HK-2 (cell line): ENCODE data around the gene EDIL3.

Experiments used
- DNase-seq: peaks from one replicate; pipeline ENCODE4 v3.0.0-alpha.2; 2018; ENCODE audit not compliant: unreplicated experiment

The EDIL3 gene, protein sequence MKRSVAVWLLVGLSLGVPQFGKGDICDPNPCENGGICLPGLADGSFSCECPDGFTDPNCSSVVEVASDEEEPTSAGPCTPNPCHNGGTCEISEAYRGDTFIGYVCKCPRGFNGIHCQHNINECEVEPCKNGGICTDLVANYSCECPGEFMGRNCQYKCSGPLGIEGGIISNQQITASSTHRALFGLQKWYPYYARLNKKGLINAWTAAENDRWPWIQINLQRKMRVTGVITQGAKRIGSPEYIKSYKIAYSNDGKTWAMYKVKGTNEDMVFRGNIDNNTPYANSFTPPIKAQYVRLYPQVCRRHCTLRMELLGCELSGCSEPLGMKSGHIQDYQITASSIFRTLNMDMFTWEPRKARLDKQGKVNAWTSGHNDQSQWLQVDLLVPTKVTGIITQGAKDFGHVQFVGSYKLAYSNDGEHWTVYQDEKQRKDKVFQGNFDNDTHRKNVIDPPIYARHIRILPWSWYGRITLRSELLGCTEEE

DNA sequence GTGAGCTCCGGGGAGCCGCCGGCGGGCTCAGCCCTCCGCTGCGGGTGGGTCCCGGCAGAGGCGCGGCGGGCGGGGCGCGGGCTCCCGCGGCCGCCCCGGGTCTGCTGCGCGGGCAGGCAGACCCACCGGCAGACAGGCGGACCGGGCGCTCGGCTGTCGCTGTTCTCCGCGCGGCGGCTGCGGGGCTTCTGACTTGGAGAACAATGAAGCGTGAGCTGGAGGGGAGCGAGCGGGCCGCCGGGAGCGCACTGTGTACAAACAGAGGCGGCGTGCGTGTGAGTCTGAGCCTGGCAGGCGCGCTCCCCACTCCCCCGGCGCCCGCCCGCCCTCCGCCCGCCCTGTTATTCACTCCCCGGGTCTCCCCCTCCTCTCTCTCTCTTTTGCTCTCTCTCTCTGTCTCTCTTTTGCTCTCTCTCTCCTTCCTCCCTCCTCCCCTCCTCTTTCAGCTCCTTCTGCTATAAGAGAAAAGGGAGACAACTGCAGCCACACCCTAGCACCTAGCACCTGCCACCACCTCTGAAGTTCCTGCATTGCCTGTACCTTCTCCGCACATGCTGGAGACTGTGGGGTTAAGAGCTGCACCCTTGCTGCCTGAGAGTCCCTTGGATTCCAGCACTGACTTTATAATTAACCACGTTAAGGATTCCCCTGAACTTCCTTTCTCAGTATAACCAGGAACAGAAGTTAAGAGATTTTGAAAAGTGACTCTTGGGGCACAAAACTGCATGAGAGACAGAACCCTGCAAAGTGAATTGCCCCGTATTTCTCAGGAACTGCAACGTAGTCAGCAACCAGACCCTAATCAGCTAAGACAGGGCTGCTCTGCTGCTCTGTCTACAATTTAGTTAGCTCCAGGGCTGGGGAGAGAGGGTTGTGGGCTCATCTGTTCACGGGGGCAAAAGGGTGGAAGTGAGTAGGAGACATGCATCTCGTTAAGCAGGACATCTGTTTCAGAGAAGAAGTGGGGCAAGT lies at the start of gene EDIL3:
TSS of gene EDIL3 (minus strand) at position 277 of the 972 bp plus-strand sequence. CDS start 506 bp downstream, outside the sequence.
- no peak for DNase-seq

DNA sequence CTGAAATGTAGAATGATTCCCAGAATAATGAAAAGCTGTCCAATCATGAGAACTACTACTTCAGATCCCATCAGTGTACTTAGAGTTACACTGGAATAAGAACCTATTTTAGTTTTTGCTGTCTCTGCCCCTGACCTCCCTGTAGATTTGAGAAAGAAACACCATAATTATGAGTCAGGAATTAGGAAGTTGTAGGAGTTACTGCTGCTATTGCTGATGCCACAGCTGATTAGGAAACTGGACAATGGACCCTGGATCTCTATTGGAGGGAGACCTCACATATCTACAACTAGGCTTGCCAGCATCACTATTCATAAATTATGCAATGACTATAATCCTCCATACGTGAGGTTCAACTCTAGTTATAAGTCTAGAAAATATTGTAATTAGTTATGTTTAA lies 48.8 kb upstream of the EDIL3 start:
- no peak for DNase-seq

DNA sequence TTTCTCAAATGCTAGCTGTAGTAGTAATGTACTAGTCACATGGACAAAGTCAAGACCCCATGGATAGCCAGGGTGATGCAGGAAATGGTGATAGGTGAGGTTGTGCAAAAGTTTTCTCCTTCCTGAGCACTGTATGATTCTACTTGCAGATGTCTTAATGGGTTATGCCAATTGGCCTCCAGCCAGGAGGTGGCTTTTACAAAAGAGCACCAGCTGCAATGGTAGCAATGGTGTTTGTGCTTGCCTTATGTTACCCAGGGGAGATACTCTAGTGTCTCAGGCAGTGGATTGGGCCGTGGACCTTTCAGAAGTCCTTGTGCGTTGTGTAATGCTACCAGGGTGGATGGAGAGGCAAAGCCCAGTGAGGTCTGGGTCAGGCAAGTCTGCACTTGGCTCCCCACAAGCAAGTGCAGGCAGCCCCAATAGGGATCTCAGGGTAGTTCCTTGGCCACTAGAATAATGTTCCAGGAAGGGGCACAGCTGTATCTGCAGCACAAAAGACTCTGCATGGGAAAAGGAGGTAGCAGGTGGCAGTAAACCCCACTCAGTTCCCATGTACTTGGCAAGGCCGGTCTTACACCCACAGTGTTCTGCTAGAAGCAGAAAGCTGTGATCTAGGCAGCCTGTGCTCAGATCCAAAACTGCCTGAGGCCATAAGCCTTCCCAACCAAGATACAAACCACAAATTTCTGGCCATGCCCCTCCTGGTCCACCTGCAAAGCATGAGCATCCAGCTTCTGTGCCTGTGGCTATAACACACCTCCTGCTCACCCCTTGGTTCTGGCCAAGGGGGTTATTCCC lies 46.4 kb upstream of the EDIL3 start:
- DNase-seq, result no peak

DNA sequence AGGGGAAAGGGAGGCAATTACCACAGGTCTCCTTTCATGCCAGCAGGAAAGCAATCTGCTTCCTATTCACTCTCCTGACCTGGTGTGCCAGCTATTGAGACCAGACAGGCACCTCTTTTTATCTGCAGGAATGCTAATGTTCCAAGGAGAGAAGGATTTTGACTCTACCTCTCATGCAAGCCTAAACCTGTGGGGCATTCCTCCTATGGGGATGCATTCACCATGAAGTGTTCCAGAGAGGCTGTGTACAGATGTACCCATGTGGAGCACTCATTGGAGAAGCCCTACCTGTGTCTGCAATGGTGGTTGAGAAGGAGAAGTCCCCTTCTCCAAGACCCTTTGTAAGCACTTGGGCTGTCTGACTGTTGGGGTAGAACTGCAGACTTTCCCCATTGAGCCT lies 45.4 kb upstream of the EDIL3 start:
- no peak for DNase-seq

DNA sequence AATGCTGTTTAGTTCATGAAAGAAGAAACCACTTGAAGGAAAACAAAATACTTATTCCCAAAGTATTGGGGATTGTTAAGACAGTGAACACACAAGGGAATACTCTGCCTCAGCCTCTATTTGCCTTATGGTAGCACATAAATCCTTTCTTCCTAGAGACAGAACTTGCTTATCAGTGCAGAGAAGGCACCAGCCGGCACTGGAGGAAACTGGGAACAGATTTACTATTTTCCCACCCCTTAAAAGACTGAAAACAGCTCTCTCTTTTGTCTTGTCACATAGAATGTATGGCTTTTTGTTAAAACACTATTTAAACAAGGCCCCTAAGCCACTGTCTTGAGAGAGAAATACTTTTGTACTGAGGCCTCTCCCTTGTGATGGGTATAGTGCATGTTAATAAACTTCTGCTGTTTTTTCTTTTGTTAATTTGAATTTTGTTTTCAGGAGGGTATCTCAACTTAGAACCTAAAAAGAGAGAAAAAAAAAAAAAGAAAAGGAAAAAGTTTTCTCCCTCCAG lies 40.7 kb upstream of the EDIL3 start:
- DNase-seq, result no peak

DNA sequence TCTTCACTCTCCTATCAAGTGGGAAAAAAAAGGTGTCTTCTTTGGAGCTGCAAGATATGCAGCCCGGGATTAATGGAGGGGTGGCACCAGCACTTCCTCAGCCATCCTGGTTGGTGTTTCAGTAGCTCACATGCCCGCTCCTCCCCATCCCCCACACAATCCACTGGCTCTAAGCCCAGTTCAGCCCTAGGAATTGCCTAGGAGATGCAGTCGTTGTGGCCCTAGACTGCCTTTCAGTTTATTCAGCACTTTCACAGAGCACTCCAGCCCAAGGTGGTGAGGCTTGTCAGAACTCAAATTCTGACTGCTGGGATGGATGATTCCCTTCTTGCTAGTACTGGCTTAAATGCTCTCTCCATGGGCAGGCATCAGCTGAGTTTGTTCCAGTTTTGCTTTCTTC lies 35.1 kb upstream of the EDIL3 start:
- no peak for DNase-seq

DNA sequence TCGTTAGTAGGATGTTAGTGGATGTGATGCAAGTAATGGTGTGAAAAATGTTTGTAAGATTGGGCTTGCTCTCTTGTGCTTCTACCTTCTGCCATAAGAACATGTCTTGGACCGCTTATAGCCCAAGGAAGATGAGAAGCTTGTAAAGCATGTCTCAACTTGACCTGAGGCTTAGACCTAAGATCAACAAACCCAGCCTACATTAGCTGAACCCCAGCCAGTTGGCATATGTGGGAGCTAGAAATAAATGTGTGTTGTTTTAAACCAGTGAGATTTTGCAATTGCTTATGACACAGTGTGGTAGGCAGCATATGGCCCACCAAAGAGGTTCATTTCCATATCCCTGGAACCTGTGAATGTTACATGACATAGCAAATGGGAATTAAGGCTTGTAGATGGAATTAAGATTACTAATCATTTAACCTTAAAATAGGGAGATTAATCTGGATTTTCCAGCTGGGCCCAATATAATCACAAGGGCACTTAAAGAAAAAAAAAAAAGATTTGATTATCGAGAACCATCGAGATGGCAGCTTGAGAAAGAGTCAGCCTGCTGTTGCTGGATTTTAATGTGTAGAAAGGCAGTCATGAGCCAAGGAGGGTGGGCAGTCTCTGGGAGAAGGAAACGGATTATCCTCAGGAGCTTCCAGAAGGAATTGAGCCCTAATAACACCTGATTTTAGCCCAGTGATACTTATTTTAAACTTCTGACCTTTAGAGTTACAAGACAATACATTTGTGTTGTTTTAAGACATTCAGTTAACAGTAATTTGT lies 27.3 kb upstream of the EDIL3 start:
- no peak for DNase-seq

DNA sequence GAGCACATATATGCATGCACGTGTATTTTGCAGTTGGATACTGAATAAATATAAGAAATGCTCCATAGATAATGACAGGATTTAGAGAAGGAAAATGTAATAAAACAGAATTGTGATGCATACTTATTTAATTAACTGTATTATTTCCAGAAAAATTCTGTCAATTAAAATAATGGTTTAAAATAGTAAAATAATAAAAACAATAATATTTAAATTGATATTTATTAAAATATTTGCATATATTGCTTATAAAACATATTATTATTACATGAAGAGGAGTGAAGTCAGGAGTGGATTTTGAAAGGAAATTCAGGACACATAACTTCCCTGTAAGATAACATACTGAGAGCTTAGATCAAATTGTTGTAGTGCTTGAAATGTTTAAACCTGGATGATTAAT lies 21.4 kb upstream of the EDIL3 start:
- no peak for DNase-seq

DNA sequence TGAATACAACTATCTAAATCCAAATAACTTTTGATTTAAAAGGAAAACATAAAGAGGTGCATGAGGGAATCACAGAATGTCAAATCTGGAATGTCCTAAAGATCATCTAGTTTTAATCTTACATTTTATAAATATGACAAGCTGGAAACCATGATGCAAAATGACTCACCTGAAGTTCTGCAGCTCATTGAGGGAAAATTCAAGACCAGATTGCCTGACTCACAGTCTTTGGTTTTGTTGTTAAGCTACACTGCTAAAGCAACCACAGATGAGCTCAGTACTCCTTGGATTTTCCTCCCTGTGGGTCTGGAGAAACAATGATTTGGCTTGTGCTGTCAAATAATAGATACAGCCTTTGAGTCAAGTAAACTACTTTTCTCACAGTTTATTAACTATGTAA lies 19.1 kb upstream of the EDIL3 start:
- no peak for DNase-seq

DNA sequence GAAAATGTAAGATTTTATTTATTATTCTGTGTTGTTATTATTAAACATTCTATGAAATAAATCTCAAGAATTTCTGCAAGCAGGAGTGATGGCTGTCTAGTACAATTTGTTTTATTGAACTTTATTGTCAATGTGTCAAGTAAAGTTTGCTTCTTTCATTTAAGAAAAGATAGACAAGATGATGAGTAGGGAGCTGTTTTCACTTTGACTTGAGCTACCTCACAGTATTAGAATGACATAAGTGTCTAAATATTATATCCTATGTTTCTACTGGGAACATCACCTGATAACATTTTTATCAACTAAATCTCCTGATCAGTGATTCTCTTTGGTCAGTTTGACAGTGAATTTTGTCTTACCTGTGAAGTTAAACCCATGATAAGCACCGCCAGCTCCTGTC lies 12.7 kb upstream of the EDIL3 start:
- DNase-seq, result no peak

DNA sequence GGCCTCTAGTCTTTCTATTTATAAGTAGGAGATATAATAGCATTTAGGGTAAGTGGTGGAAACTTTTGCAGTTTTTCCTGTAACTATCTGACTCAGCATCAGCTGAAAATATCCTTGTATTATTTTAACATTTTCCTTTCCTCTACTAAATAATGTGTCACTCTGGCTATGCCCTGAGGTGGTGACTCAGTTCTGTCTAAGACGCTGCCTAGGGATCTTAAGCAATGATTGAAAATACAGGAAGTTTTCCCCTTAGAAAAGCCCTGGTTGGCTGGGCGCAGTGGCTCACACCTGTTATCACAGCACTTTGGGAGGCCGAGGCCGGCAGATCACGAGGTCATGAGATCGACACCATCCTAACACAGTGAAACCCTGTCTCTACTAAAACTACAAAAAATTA lies 9.3 kb upstream of the EDIL3 start:
- DNase-seq, result peak; percentile 63

DNA sequence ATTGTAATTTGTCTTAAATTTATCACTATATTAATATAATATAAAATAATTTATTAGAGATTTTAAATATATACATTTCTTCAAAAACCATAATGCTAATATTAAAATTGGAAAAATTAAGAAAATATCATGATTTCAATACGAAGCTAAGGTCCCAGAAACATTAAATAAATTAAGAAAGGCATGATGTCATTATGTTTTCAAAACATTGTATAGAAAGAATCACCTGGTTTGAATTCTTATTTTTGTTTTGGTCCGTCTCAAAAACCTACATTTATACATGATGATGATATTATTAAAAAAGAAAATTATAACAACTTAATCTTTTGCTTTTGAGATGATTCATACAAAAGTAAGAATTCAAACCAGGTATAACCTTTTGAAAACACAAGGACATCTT lies 8.2 kb upstream of the EDIL3 start:
- DNase-seq, result no peak

DNA sequence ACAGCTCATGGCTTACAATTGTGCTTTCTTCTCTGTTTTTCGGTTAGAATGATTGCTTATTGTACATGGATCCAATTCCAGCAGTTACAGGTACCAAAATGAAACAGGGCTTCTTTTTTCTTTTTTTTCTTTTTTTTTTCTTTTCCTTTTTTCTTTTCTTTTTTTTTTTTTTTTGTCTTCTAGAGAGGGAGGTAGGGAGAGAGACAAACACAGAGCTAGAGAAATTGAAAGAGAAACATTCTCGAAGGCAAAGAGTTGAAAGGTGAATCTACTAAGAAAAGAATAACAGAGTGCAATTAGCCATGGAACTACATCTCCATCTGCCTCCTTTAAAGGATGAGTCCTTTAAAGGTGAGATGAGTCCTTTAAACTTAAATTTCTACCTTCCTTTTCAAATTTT lies 1.0 kb upstream of the EDIL3 start:
- no peak for DNase-seq

DNA sequence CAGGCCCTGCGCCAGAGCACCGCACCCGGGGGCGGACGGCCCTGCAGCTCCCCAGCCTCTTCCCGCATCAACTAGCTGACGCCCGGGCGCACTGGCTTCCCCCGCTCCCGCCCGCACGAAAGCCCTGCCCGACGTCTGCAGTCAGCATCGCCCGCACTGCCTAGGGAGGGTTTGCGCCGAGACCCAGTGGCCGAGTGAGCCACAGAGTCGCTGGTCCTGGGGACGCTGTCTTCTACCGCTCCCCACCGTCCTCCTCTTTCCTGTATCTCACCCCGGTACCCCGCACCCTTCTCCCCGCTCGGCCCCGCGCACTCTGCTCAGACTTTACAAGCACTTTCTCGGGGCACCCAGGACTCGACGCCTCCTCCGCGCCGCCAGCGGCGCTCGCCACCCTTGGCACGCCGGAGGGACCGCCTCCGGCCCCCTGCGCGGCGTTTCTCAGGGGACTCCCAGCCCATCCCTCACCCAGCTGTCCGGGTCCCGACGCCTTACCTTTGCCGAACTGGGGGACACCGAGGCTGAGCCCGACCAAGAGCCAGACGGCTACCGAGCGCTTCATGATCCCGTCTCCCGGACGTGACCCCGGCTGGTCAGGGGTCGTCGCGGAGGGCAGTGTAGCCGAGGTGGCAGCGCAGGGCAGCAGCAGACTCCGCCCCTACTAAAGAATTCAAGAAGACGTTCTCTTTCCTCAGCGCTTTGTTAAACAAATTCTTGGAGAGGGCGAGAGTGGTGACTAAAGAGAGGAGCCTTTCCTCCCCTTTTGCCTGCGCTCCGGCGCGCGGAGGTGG lies 670 bp downstream of the EDIL3 start:
- DNase-seq, result peak; percentile 35

DNA sequence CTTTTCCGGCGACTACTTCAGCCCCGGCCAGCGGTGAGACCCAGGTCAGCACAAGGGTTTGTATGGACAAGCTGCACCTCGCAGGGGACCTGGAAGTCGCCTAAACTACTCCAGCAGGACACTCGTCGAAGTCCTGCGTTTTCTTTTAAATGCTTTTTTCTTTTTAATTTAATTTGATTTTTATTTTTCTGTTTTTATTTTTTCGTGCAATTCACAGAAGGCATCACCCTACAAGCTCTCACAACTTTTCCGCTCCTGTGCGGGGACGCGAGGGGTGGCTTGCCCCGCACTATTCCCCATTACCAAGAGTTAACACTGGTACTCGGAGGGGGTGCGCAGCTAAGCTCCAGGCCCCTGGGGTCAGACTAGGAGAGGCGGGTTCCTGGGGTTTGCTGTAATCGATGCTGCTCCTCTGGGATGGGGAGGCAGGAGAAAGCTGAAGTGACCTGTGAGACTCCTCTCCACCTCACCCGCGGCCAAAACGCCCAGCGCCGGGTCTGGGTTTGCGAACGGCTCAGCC lies 1.3 kb downstream of the EDIL3 start:
- no peak for DNase-seq

DNA sequence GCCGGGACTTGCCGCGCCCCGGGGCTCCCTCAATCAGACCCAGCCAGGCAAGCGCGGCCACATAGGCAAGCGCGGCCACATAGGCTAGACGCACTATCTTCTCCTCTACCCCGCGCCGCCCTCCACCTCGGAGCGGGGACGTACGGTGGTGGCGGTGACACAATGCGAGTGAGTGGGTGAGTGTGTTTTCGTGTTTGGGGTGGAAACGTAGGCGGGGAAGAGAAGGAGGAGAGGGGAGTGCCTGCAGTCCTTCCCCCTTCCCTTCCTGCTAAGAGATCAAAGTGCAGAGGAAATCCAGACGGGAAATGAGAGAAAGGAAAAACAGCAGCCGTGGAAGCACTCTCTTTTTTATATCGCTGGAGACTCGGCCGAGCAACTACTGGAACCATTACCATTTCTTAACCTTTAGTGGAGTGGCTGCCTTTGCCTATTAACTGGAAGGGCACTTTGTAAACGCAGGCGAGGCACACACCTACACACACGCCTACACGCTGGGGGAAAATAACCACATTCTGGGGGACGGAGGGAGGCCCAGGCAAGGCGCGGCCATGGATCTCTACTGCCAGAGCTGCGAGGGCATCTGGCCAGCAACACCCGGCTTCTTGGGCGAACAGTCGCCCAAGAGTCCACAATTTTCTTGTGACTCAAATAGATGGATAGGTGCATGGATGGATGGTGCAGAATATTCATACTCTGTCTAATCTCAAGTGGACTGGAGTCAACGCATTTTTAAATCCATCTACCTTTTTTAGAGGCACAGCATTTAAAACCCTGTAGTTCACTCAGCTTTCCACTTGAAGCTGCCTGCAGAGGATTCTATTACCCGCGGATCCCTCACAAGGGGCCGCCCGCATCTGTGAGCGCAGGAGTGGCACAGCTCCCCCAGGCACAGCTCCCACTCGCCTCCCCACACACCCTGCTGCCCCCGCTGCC lies 2.1 kb downstream of the EDIL3 start:
- DNase-seq, result peak; percentile 42

DNA sequence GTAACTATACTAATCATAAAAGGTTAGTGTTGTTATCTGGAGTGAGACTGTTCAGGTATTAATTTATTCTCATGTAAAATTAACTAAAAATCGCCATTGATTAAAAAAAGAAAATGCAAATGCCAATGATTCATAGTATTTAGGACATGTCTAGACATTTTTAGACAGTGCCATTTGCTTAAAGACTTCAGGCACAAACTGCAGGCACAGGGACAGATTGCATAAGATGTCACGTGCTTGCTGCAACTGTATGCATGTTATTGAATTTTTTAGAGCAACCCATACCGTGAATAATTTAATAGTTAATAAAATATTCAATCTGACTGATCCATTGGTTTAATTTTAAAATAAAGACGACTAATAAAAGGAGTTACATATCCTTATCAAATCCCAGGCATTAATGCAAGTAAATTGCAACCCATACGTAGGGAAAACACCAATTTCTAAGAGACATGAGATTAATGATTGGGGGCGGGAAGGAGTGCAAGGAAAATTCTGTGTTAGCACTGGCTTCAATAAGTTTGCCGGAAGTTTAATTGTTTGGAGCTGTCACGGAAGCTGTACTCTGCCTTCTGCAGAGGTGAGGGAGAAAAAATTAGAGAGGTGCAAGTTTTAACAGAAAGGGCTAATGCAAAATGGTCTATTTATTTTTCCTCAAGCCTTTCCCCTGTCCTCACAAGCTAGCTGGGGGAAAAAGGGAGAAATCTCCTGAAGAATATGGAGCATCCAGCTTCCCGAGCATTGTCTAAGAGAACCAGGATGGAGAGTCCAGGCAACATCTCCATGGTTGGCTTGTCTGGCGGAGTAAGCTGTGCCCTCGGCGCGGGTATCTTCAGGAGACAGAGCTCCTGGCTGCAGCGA lies 2.9 kb downstream of the EDIL3 start:
- DNase-seq, result no peak

DNA sequence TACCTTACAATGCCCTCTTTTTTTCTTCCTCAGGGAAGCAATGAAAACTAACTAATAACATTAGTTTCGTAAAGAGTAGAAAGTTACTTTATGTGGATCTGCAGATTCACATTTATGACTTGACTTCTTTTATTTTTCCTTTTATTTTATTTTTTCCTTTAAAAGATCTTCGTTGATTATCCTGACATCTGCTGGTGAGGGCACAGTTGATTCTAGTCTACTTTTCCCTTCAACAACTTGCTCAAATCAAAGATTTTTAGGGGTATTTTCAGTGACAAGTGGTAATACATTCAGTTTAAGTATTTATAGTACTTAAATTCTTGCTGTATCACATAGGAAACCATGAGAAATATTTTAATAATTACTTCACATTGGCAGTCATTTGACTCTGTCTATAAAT lies 4.9 kb downstream of the EDIL3 start:
- DNase-seq, result no peak
